Posterior vena cava (tissue), 2 donors: ENCODE measurements around the gene GLIS2. TPM values are rescaled to one million over a fixed set of nuclear protein-coding genes. Genes with fewer than 3 reads are reported as not detected.

ENCODE experiments used
- DNase-seq: peaks from one replicate; pipeline ENCODE4 v3.0.0-alpha.2; 2020; ENCODE audit warnings: low spot score
- intact Hi-C, 2 donors: fragments of 100-400 bp; cut with DNase I; formaldehyde crosslinking; loops; one replicate each; pipeline versions ENCODE4 v1.14.1 to v1.14.2; 2022 to 2023
- total RNA-seq, 2 donors: library from RNA; stranded (reverse); fragmentation: NEBNext Ultra II Directional; extraction: Animal tissue kit (Norgen Biotek cat#: 25700); gene quantifications; one replicate each; pipeline ENCODE4 v1.2.1, GENCODE V29; 2021
- donor health status: DM: yes; HTN: yes; CAD: no.
- donor health status: DM: yes; HTN: yes; CAD: no.

The GLIS2 gene
- total RNA-seq, 2 donors from 2014 or later = 35.6 to 49.0 TPM

- no peak for DNase-seq
- intact Hi-C loops = loop anchor here in 1 of 2 donors (5.0 kb wide), 1 partner anchor 34 kb away; no protein-coding TSS in a partner anchor
Measured at GRCh38 chr16:4293181-4293716, 22.6 kb upstream of the GLIS2 start.

- DNase-seq = no peak
- intact Hi-C loops = loop anchor here in 1 of 2 donors (5.0 kb wide), 1 partner anchor 33 kb away; no protein-coding TSS in a partner anchor
Measured at GRCh38 chr16:4293822-4294457, 21.9 kb upstream of the GLIS2 start.

GRCh38 chr16:4295581-4295980 lies 20.3 kb upstream of the GLIS2 start:
- DNase-seq = no peak
- intact Hi-C loops = no loop called here

- intact Hi-C loops = no loop called here
Measured at GRCh38 chr16:4297480-4297879, 18.4 kb upstream of the GLIS2 start.

GRCh38 chr16:4298761-4299522 lies 16.9 kb upstream of the GLIS2 start:
- DNase-seq = peak; percentile 92
- intact Hi-C loops = no loop called here

More at GRCh38 chr16:4297480-4297879, 18.4 kb upstream of the GLIS2 start:
- no peak for DNase-seq

DNA sequence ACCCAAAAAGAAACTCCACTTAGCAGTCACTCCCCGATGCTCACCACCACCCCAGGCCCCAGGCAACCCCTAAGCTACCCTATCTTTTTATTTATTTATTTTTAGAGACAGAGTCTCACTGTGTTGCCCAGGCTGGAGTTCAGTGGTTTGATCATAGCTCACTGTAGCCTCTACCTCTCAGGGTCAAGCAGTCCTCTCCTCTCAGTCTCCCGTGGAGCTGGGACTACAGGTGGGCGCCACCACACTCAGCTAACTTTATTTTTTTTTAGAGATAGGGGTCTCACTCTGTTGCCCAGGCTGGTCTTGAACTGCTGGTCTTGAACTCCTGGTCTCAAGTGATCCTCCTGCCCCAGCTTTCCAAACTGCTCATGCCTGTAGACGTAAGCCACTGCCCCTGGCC lies 14.7 kb upstream of the GLIS2 start:
- DNase-seq = no peak

DNA sequence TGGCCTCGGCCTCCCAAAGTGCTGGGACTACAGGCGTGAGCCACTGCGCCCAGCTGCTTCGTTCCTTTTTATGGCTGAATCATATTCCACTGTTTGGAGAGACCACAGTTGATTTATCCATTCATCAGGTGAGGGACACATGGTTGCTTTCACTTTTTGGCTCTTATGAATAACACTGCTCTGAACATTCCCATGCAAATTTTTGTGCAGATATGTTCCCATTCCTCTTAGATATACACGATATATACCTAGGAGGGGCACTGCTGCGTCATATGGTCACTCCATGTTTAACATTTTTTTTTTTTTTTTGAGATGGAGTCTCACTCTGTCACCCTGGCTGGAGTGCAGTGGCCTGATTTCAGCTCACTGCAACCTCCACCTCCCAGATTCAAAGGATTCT lies 13.9 kb upstream of the GLIS2 start:
- intact Hi-C loops = no loop called here
- no peak for DNase-seq

More for the DNA sequence above, 14.7 kb upstream of the GLIS2 start:
- intact Hi-C loops = no loop called here

- DNase-seq = no peak
- intact Hi-C loops = no loop called here
Measured at GRCh38 chr16:4303973-4304372, 11.9 kb upstream of the GLIS2 start.

DNA sequence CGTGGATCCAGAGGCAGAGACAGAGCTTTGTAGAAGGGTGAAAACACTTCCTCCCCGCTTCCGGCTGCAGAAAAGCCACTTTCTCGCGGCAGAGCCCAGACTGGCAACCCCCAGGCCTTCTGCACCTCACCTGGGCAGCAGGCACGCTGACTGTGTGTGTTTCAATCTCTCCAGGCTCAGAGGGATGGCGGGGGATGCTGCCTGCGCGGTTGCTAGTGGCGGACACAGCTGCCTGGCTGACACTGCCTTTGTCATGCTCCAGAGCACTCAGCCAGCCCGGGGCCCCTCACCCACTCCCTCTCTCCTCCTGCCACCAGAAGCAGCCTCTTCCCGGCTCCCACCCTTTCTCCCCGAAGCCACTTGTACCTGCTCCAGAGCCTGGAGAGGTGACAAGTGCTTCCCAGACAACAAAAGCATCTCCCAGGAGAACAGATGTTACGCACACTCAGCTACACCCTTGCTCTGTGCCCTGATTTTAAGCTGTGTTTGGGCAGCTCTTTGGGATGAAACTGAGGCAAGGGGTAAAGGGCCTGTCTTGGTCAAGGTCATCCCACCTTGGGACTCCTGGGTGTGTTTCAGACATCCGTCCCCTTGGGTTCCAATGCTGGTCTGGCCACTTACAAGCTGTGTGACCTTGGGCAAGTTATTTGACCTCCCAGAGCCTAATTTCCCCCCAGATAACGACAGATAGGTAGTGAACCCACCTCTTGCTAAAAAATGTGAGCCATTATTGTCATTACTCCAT lies 9.2 kb upstream of the GLIS2 start:
- DNase-seq = no peak
- intact Hi-C loops = no loop called here

GRCh38 chr16:4307215-4308037 lies 8.4 kb upstream of the GLIS2 start:
- intact Hi-C loops = no loop called here
- DNase-seq = peak; percentile 98

- intact Hi-C loops = no loop called here
Measured at GRCh38 chr16:4309102-4309832, 6.6 kb upstream of the GLIS2 start.

DNA sequence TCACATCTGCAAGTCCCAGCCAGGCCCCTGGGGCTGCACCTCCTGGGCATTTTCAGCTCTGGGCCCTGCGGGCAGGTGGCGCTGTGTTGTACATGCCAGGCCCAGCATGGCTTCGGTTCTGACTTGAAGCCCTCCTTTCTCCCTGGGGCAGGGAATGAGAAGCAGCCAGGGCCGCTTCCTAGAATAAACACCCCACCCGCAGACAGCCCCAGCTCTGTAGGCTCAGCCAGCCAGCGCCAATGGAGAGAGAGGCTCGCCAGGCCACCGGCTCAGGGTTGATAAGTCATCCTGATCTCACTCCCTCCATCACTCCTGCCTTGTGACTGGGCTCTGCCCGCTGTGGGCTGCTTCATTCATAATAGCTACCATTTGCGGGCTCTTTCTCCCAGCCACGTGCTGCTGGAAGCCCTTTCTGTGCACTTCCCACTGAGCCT lies 6.0 kb upstream of the GLIS2 start:
- DNase-seq = no peak
- intact Hi-C loops = loop anchor here in 1 of 2 donors (1.0 kb wide), 1 partner anchor 38 kb away; no protein-coding TSS in a partner anchor

More at GRCh38 chr16:4309102-4309832, 6.6 kb upstream of the GLIS2 start:
- no peak for DNase-seq

GRCh38 chr16:4313563-4314531 lies 2.0 kb upstream of the GLIS2 start:
- DNase-seq = no peak

GRCh38 chr16:4314532-4315185 lies 1.2 kb upstream of the GLIS2 start:
- DNase-seq = no peak
- intact Hi-C loops = no loop called here

More at GRCh38 chr16:4313563-4314531, 2.0 kb upstream of the GLIS2 start:
- intact Hi-C loops = no loop called here

DNA sequence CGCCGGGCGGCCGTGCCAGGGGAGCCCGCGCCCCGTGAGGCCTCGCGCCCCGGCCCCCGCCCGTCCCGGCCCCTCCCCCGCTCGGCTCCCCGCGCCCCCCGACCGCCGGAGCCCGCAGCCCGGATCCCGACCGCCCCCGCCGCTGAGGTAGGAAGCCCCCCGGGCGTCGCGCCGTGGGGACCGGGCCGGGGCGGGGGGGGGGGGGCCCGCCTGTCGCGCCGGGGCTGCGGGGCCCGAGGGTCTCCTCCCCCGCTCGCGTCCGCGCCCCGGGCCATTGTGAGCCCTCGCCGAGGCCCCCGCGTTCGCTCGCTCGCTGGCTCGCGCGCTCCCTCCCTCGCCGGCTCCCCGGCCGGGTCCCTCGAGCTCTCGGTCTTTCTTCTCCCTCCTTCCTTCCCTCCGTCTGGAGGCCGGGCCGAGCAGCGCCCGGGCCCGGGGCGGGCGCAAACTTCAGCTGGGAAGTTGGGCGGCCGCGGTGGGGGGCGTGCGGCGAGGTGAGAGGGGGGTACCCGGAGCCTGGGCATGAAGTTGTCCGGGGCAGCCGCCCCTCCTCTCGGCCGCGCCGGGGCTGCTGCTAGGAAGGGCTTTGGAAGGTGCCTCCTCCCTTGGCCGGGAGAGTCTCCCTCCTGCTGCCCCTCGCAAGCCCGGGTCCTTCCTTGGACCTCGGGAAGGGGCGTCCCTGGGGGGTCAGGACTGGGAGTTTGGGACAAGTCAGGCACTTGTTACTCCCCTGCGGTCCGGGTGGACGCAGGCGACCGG lies 419 bp downstream of the GLIS2 start:
- no peak for DNase-seq
- intact Hi-C loops = no loop called here
